ENCODE measurements around the gene UNC13D. TPM values are rescaled to one million over a fixed set of nuclear protein-coding genes. Genes with fewer than 3 reads are reported as not detected.

The UNC13D gene
- polyA plus RNA-seq, 1 donor (not counting 4 experiments of a cell fraction or from before 2014, with no cell fraction given) = 0.25 TPM

DNA sequence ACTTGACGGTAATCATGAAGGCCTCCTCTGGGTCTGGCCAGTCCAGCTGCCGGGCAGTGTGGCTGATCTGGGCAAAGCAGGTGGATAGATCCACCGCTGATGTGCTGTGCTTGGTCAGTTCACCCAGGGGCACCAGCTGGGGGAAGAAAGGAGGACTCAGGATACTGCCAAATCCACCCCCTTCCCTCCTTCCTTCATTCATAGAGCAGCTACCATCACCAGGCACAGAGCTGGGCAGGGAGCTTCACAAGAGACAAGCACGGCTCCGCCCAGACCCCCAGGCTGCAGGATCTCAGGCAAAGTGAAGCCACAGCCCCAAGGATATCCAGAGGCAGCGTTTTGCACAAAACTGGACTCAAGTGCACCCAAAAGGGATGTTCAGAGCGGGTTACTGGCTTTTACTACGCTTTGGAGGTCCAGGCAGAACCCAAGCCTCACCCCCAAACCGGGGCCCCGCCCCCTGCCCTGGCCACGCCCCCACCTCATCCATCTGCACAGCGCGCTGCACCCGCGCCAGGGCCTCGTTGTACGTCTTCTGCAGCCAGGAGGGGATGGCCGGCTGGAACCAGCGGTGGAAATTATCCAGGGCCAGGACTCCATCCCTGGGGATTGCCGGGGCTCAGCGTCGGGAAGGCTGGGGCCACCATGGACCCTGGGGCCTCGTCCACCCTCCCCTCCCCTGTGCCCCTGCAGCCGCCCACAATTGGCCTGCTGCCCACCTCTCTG, 9.1 kb downstream of the UNC13D start:
- Histone ChIP-seq H3K4me3 (ENCODE audit: control insufficient read depth in 2 of 3, extremely low read depth in 1 of 3, insufficient read depth in 2 of 3, low read depth in 1 of 3, low read length in 3 of 3) (no peak overlapping the region), H3K9ac (ENCODE audit: control insufficient read depth, extremely low read depth, insufficient read depth, low read length) (no peak overlapping the region), H3K27me3 (ENCODE audit: control insufficient read depth, extremely low read depth, insufficient read depth, low read length) (no peaks in the 10 kb centered on the region), H3K27ac (ENCODE audit: control insufficient read depth, insufficient read depth, low read length) (no peak overlapping the region), H3K9me3 (ENCODE audit: control insufficient read depth, low read depth, low read length) (no peaks in the 10 kb centered on the region), H3K36me3 (ENCODE audit: control insufficient read depth in 2 of 2, extremely low read depth in 1 of 2, insufficient read depth in 2 of 2, low read length in 2 of 2) (no peaks in the 10 kb centered on the region), H2AFZ (ENCODE audit: control insufficient read depth, low read length) (no peak overlapping the region), H3K4me1 (ENCODE audit: control insufficient read depth, extremely low read depth, insufficient read depth, low read length) (no peaks in the 10 kb centered on the region), H3K79me2 (ENCODE audit: control insufficient read depth, insufficient read depth, low read length) (no peaks in the 10 kb centered on the region), H3K4me2 (ENCODE audit: control insufficient read depth, extremely low read depth, insufficient read depth, low read depth, low read length) (no peak overlapping the region), H4K20me1 (ENCODE audit: control insufficient read depth, extremely low read depth, insufficient read depth, low read length) (no peaks in the 10 kb centered on the region), H3K9me1 (ENCODE audit: control insufficient read depth, extremely low read depth, insufficient read depth, low read length) (no peaks in the 10 kb centered on the region)
- dilution Hi-C loops (cut with MboI; ENCODE audit: extremely low pct_ligation_motif_present, low sequenced_read_pairs) = no loop called here
- FAIRE-seq (no peak), DNase-seq (ENCODE audit: low read depth, low spot score) (no peak)
- TF ChIP-seq EZH2 (IDR thresholded peaks at IDR 0.05; ENCODE audit: low read length) (no peak), CTCF (optimal IDR thresholded peaks at IDR 0.05 in 1 of 3, IDR thresholded peaks at IDR 0.05 in 1 of 3, conservative IDR thresholded peaks at IDR 0.05 in 1 of 3; ENCODE audit: extremely low read depth in 1 of 3, insufficient read depth in 2 of 3, low read length in 3 of 3) (no peak)

- H3K4me2 ChIP-seq (ENCODE audit: control insufficient read depth, extremely low read depth, insufficient read depth, low read depth, low read length) = no peak overlapping the region
- no peaks in the 10 kb centered on the region for H3K27me3 ChIP-seq (ENCODE audit: control insufficient read depth, extremely low read depth, insufficient read depth, low read length)
- no peak overlapping the region for H3K4me3 ChIP-seq (ENCODE audit: control insufficient read depth in 2 of 3, extremely low read depth in 1 of 3, insufficient read depth in 2 of 3, low read depth in 1 of 3, low read length in 3 of 3)
- DNase-seq (ENCODE audit: low read depth, low spot score) = no peak
- H3K9ac ChIP-seq (ENCODE audit: control insufficient read depth, extremely low read depth, insufficient read depth, low read length) = no peak overlapping the region
- H3K27ac ChIP-seq (ENCODE audit: control insufficient read depth, insufficient read depth, low read length) = no peak overlapping the region
- H3K79me2 ChIP-seq (ENCODE audit: control insufficient read depth, insufficient read depth, low read length) = no peaks in the 10 kb centered on the region
- no peaks in the 10 kb centered on the region for H3K36me3 ChIP-seq (ENCODE audit: control insufficient read depth in 2 of 2, extremely low read depth in 1 of 2, insufficient read depth in 2 of 2, low read length in 2 of 2)
- H2AFZ ChIP-seq (ENCODE audit: control insufficient read depth, low read length) = no peak overlapping the region
- no peaks in the 10 kb centered on the region for H4K20me1 ChIP-seq (ENCODE audit: control insufficient read depth, extremely low read depth, insufficient read depth, low read length)
- TF ChIP-seq EZH2 (IDR thresholded peaks at IDR 0.05; ENCODE audit: low read length) (no peak), CTCF (optimal IDR thresholded peaks at IDR 0.05 in 1 of 3, IDR thresholded peaks at IDR 0.05 in 1 of 3, conservative IDR thresholded peaks at IDR 0.05 in 1 of 3; ENCODE audit: extremely low read depth in 1 of 3, insufficient read depth in 2 of 3, low read length in 3 of 3) (no peak)
- dilution Hi-C loops (cut with MboI; ENCODE audit: extremely low pct_ligation_motif_present, low sequenced_read_pairs) = no loop called here
- no peaks in the 10 kb centered on the region for H3K4me1 ChIP-seq (ENCODE audit: control insufficient read depth, extremely low read depth, insufficient read depth, low read length)
- no peaks in the 10 kb centered on the region for H3K9me1 ChIP-seq (ENCODE audit: control insufficient read depth, extremely low read depth, insufficient read depth, low read length)
- H3K9me3 ChIP-seq (ENCODE audit: control insufficient read depth, low read depth, low read length) = no peaks in the 10 kb centered on the region
- no peak for FAIRE-seq
Measured at GRCh38 chr17:75834279-75834920, 9.8 kb downstream of the UNC13D start.
